ENCODE results near the gene MRFAP1. TPM values are rescaled to one million over a fixed set of nuclear protein-coding genes. Genes with fewer than 3 reads are reported as not detected.
"Not testable (repeated sequence)": the region's sequence is repeated elsewhere in the genome, so short reads cannot be mapped to it uniquely, and the experiment has no call there.

MRFAP1 gene
- total RNA-seq, 8 experiments from 2014 or later: 185 to 378 (median 303) TPM

- ATAC-seq (replicated peaks in 6 of 8): no peak
- in situ Hi-C loops (cut with MboI; ENCODE audit: low pct_unique_long_range_greater_than_20kb in 2 of 9, low sequenced_read_pairs in 9 of 9, unreplicated experiment in 9 of 9): no loop called here
- 39 to 86% (median 73%) methylated on average over 1 to 8 of the region's 8 CpGs; no CpG with 5 or more reads in 1 of the 10 experiments for WGBS, 10 experiments
- Histone ChIP-seq H3K27ac (no peak overlapping the region), H3K4me3 (no peak overlapping the region), H3K4me1 (replicated peaks in 1 of 2) (no peaks in the 10 kb centered on the region)
Measured at GRCh38 chr4:6649216-6649615, 8.7 kb downstream of the MRFAP1 start.

GRCh38 chr4:6654211-6654610 lies 13.7 kb downstream of the MRFAP1 start:
- 100% methylated on average over 1 of the region's 3 CpGs; no CpG with 5 or more reads in 7 of the 10 experiments for WGBS, 10 experiments
- ATAC-seq (replicated peaks in 6 of 8); H3K4me3 ChIP-seq; in situ Hi-C loops (cut with MboI; ENCODE audit: low pct_unique_long_range_greater_than_20kb in 2 of 9, low sequenced_read_pairs in 9 of 9, unreplicated experiment in 9 of 9); H3K27ac ChIP-seq; H3K4me1 ChIP-seq (replicated peaks in 1 of 2): not testable (repeated sequence)

DNA sequence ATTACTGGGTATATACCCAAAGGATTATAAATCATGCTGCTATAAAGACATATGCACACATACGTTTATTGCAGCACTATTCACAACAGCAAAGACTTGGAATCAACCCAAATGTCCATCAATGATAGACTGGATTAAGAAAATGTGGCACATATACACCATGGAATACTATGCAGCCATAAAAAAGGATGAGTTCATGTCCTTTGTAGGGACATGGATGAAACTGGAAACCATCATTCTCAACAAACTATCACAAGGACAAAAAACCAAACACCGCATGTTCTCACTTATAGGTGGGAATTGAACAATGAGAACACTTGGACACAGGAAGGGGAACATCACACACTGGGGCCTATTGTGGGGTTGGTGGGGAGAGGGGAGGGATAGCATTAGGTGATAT lies 14.8 kb downstream of the MRFAP1 start:
- H3K4me1 ChIP-seq (replicated peaks in 1 of 2); ATAC-seq (replicated peaks in 6 of 8); H3K27ac ChIP-seq; H3K4me3 ChIP-seq; in situ Hi-C loops (cut with MboI; ENCODE audit: low pct_unique_long_range_greater_than_20kb in 2 of 9, low sequenced_read_pairs in 9 of 9, unreplicated experiment in 9 of 9): not testable (repeated sequence)
- no CpG with 5 or more reads among the region's 2 CpGs for WGBS, 10 experiments

GRCh38 chr4:6655924-6656323 lies 15.4 kb downstream of the MRFAP1 start:
- Histone ChIP-seq H3K4me1 (replicated peaks in 1 of 2) (no peaks in the 10 kb centered on the region), H3K27ac (no peak overlapping the region), H3K4me3 (no peak overlapping the region)
- ATAC-seq (replicated peaks in 6 of 8): no peak
- 20 to 100% (median 80%) methylated on average over 1 to 2 of the region's 5 CpGs; no CpG with 5 or more reads in 3 of the 10 experiments for WGBS, 10 experiments
- in situ Hi-C loops (cut with MboI; ENCODE audit: low pct_unique_long_range_greater_than_20kb in 2 of 9, low sequenced_read_pairs in 9 of 9, unreplicated experiment in 9 of 9): no loop called here

GRCh38 chr4:6657242-6658208 lies 17.0 kb downstream of the MRFAP1 start:
- Histone ChIP-seq H3K4me3 (no peak overlapping the region), H3K27ac (no peak overlapping the region), H3K4me1 (replicated peaks in 1 of 2) (no peaks in the 10 kb centered on the region)
- in situ Hi-C loops (cut with MboI; ENCODE audit: low pct_unique_long_range_greater_than_20kb in 2 of 9, low sequenced_read_pairs in 9 of 9, unreplicated experiment in 9 of 9): no loop called here
- WGBS, 10 experiments: 58 to 96% (median 80%) methylated on average over 1 to 25 of the region's 65 CpGs; no CpG with 5 or more reads in 1 of the 10 experiments
- no peak for ATAC-seq (replicated peaks in 6 of 8)

DNA sequence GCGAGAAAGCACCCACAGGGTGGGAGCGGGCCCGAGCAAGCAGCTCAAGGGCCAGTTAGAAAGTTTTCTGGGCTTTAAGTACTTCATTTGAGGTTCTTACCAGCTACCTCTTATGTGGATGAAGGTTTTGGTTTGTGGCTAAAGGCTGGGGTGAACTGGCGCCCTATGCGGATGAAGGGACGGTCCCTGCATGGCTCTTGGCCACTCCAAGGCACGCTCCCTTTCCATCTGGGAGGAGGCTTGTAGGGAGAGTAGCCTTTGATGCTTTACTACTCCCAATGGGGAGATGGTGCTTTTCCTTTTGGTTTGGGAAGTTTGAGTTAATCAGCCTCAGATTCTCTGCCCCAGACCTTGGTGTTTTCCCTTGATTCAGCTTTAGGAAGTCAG lies 17.7 kb downstream of the MRFAP1 start:
- Histone ChIP-seq H3K27ac (no peak overlapping the region), H3K4me3 (no peak overlapping the region), H3K4me1 (replicated peaks in 1 of 2) (no peaks in the 10 kb centered on the region)
- 76 to 93% (median 87%) methylated on average over 3 to 6 of the region's 7 CpGs; no CpG with 5 or more reads in 6 of the 10 experiments for WGBS, 10 experiments
- in situ Hi-C loops (cut with MboI; ENCODE audit: low pct_unique_long_range_greater_than_20kb in 2 of 9, low sequenced_read_pairs in 9 of 9, unreplicated experiment in 9 of 9): no loop called here
- peak in 2 of 8 experiments; percentile 26 to 53 for ATAC-seq (replicated peaks in 6 of 8)

- peak in 3 of 8 experiments; percentile 77 to 86 (median 84) for ATAC-seq (replicated peaks in 6 of 8)
- H3K4me3 ChIP-seq: no peak overlapping the region
- in situ Hi-C loops (cut with MboI; ENCODE audit: low pct_unique_long_range_greater_than_20kb in 2 of 9, low sequenced_read_pairs in 9 of 9, unreplicated experiment in 9 of 9): no loop called here
- no peak overlapping the region for H3K27ac ChIP-seq
- H3K4me1 ChIP-seq (replicated peaks in 1 of 2): no peaks in the 10 kb centered on the region
- 2 to 100% (median 31%) methylated on average over 1 to 31 of the region's 52 CpGs; no CpG with 5 or more reads in 4 of the 10 experiments for WGBS, 10 experiments
Measured at GRCh38 chr4:6658597-6659075, 18.2 kb downstream of the MRFAP1 start.

DNA sequence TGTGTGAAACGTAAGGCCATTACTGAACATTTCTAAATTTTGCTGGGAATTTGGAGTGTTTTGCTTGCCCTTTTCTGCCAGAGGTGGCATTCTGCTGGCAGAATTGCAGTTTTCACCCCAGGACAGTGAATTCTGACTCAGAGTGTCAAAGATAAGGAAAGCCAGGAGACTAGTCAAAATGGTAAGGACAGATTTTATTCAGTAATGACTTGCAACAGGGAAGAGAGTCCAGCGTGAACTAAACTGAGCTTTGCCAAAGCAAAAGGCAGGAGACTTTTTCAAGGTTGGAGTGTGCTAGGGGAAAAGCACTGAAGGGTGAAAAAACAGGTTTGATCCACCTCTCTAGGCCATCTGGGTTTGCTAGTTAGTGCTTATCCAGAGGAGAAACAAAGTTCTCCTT lies 19.4 kb downstream of the MRFAP1 start:
- no peak overlapping the region for H3K4me3 ChIP-seq
- H3K27ac ChIP-seq: no peak overlapping the region
- no peak for ATAC-seq (replicated peaks in 6 of 8)
- H3K4me1 ChIP-seq (replicated peaks in 1 of 2): no peaks in the 10 kb centered on the region
- in situ Hi-C loops (cut with MboI; ENCODE audit: low pct_unique_long_range_greater_than_20kb in 2 of 9, low sequenced_read_pairs in 9 of 9, unreplicated experiment in 9 of 9): no loop called here
- WGBS, 10 experiments: 75 to 100% (median 89%) methylated on average over 1 to 2 of the region's 2 CpGs; no CpG with 5 or more reads in 1 of the 10 experiments

GRCh38 chr4:6660430-6660829 lies 19.9 kb downstream of the MRFAP1 start:
- H3K4me1 ChIP-seq (replicated peaks in 1 of 2): no peaks in the 10 kb centered on the region
- in situ Hi-C loops (cut with MboI; ENCODE audit: low pct_unique_long_range_greater_than_20kb in 2 of 9, low sequenced_read_pairs in 9 of 9, unreplicated experiment in 9 of 9): no loop called here
- no peak overlapping the region for H3K27ac ChIP-seq
- no peak overlapping the region for H3K4me3 ChIP-seq
- WGBS, 10 experiments: 60% methylated on average over 1 of the region's 3 CpGs; no CpG with 5 or more reads in 9 of the 10 experiments
- no peak for ATAC-seq (replicated peaks in 6 of 8)

- in situ Hi-C loops (cut with MboI; ENCODE audit: low pct_unique_long_range_greater_than_20kb in 2 of 9, low sequenced_read_pairs in 9 of 9, unreplicated experiment in 9 of 9): no loop called here
- Histone ChIP-seq H3K4me1 (replicated peaks in 1 of 2) (no peaks in the 10 kb centered on the region), H3K27ac (no peak overlapping the region), H3K4me3 (no peak overlapping the region)
- ATAC-seq (replicated peaks in 6 of 8): no peak
- 74 to 100% (median 87%) methylated on average over 1 to 3 of the region's 3 CpGs; no CpG with 5 or more reads in 4 of the 10 experiments for WGBS, 10 experiments
Measured at GRCh38 chr4:6662591-6662990, 22.1 kb downstream of the MRFAP1 start.

GRCh38 chr4:6663596-6664393 lies 23.3 kb downstream of the MRFAP1 start:
- H3K4me3 ChIP-seq: no peak overlapping the region
- in situ Hi-C loops (cut with MboI; ENCODE audit: low pct_unique_long_range_greater_than_20kb in 2 of 9, low sequenced_read_pairs in 9 of 9, unreplicated experiment in 9 of 9): no loop called here
- no peak overlapping the region for H3K27ac ChIP-seq
- peak in 6 of 8 experiments; percentile 16 to 74 (median 45) for ATAC-seq (replicated peaks in 6 of 8)
- 0 to 82% (median 34%) methylated on average over 2 to 14 of the region's 55 CpGs; no CpG with 5 or more reads in 2 of the 10 experiments for WGBS, 10 experiments
- H3K4me1 ChIP-seq (replicated peaks in 1 of 2): no peaks in the 10 kb centered on the region

- in situ Hi-C loops (cut with MboI; ENCODE audit: low pct_unique_long_range_greater_than_20kb in 2 of 9, low sequenced_read_pairs in 9 of 9, unreplicated experiment in 9 of 9): no loop called here
- no peak for ATAC-seq (replicated peaks in 6 of 8)
- H3K27ac ChIP-seq: no peak overlapping the region
- no peak overlapping the region for H3K4me3 ChIP-seq
- no peaks in the 10 kb centered on the region for H3K4me1 ChIP-seq (replicated peaks in 1 of 2)
- WGBS, 10 experiments: 80 to 100% (median 100%) methylated on average over 1 to 5 of the region's 9 CpGs; no CpG with 5 or more reads in 4 of the 10 experiments
Measured at GRCh38 chr4:6665320-6665654, 24.8 kb downstream of the MRFAP1 start.

DNA sequence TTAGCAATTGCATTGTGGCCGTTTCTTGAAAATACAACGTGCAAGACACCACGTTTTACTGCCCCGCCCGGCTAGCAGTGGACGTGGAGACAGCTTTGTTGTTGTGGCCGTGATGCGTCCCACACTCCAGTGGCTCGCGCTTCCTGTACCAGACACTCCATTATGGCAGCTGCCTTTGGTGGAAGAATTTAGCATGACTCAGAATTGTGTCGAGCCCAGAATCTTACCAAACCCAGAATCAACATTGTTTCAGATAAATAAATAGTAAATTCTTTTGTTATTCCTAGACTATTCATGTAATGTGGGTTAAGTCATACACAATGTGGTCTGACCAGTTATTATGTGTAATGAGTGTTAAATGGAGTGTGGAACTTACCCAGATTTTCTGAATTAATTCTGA lies 27.9 kb downstream of the MRFAP1 start:
- no peak for ATAC-seq (replicated peaks in 6 of 8)
- 66 to 100% (median 77%) methylated on average over 2 to 7 of the region's 11 CpGs; no CpG with 5 or more reads in 7 of the 10 experiments for WGBS, 10 experiments
- in situ Hi-C loops (cut with MboI; ENCODE audit: low pct_unique_long_range_greater_than_20kb in 2 of 9, low sequenced_read_pairs in 9 of 9, unreplicated experiment in 9 of 9): no loop called here
- H3K27ac ChIP-seq: no peak overlapping the region
- no peak overlapping the region for H3K4me3 ChIP-seq
- peaks cover 4 to 6% of the 10 kb centered on the region in 2 donors for H3K4me1 ChIP-seq (replicated peaks in 1 of 2)
